Measurements from ENCODE around the gene THOC7.

THOC7 gene

DNA sequence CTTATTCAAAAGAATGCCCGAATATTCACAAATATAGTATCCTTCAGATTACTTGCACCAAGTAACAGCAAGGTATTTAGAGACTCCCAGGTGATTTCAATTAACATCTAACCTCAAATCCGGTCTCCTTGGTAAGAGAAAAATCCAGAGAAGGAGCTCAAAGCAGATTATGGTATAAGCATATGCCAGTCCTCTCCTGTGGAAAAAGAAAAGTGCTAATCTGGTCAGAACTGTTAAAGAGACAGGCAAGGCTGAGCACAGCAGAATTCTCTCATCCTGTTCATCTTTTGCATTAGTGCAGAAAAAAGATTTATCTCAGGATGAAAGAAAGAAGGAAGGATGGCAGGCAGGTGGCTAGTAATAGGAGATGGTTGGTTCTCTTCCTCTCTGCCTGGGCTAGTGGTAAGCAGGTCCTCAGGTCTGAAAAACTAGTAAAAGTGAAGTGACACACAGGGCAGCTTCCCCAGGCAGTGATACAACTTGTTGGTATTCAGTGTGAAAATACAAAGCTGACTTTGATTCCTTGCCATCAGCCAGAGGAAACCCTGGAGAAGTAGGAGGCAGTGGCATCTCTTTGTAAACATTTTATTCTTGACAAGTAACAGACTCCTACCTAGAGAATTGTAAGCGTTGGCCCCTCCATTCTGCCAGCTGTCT, 14.3 kb upstream of the THOC7 start:
- DNase-seq, result no peak

DNA sequence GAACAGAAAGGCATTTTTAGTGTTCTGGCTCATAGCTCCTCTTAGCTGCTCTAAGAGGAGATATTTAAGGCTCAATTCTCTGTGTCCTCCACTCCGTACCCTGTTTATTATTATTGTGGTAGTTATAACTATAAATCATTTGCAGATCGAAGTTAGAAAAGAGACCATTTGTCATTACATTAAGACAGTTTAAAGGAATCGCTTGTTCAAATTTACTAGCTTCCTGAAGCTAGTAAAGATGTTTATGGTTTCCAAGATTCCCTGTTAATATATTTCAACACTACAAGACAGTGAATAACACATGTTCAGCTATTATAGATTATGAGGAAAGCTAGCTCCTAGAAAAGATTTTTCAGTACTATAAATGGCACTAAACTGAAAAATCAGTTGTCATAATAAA, 12.7 kb upstream of the THOC7 start:
- DNase-seq, result no peak

DNA sequence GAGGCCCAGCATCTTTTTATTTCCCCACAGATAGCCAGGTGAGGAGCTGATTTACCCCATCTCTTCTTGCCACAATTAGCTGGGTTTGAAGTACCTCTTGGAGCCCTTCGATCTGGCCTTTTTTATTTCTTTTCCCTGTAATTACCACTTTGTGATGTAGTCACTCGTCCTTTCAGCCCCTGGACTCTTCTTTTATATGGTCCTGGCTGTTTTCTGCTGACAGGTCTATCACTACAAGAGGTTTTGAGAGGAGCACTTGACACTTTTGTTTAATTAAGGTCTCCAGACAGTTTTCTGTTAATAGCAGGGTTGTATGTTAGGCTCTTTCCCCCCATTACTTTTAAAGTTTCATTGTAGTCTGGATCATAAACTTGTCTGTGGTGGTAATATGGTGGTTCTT, 11.9 kb upstream of the THOC7 start:
- peak; percentile 75 for DNase-seq

DNA sequence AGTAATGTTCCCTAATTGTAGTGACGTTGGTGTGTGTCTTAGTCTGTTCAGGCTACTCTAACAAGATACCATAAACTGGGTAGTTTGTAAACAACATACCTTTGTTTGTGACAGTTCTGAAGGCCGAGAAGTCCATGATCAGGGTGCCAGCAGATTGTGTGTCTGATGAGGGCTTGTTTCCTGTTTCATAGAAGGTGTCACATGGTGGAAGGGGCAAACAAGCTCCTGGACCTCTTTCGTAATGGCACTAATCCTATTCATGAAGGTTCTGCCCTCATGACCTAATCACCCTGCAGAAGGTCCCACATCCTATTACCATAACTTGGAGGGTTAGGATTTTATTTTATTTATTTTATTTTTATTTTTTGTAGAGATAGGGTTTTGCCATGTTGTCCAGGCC, 11.2 kb upstream of the THOC7 start:
- DNase-seq, result no peak

DNA sequence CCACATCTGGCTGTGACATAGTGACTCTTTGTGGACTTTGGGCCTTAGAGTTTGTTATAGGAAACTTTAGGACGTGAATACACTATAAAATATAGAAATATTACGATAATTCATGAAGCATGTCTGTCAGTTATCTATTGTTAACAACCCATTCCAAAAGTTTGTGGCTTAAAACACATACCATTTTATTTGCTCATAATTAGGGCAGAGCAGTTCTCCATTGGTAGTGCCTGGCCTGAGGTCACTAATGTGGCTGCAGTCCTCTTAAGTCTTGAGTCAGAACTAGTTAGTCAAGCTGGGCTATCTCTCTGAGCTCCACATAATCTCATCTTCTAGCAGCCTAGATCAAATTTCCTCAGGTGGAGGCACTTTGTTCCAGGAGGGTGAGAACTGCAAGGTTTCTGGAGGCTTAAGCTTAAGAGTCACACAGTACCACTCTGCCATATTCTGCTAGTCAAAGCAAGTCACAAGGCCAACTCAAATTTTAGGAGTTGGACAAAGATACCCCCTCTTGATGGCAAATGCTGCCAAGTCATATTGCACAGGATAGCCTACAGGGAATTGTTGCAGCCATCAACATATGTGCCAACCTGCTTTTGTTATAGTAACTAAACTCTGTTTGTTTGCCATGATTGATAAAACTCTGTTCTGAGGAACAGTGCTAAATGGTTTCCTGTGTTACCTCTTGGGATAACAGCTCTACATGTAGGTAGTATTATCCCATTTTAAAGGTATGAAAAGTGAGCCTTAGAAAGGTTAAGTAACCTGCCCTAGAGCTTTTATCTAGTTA, 8.7 kb upstream of the THOC7 start:
- peak; percentile 9 for DNase-seq

DNA sequence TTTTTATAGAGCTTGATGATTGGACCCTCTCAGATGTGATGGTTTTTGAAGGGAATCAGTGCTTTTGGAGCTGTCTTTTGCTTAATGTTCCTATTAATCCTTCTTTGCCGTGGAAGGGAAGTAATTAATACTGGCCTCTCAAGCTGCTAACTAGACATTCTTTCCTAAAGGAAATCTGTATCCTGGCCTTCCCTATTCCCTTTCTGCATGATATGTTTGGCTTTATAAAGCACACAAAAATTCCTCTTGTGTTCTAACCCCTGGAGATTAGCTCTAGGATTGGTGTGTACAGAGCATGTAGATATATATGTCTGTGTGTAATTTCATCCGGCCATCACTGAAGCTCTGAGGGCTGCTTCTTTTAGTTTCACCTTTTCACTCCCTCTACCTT, 7.0 kb upstream of the THOC7 start:
- peak; percentile 29 for DNase-seq

DNA sequence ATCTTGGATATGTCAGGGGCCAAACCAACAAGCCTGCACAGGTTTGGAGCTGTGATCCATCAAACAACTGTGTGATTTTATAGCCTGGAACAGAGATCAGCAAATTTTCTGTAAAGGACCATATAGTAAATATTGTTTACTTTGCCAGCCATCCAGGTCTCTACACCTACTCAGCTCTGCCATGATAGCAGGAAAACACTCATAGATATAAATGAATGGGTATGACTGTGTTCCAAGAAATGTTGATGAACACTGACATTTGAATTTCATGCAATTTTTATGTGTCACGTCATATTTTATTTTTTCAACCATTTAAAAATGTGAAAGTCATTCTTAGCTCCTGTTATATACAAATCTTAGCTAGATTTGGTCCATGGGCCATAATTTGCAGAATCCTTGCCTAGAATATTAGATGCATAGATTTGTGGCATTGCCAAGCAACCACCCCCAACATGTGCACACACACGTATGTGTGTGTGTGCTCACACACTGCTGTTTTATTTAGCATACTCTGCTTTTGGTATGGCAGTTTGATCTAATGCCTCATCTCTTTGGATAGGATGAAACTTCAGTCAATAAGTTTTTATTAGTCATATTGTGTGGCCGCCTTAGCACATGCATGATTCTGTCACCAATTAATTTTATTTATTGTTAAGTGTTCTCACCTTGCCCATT, 6.5 kb upstream of the THOC7 start:
- peak; percentile 20 for DNase-seq

DNA sequence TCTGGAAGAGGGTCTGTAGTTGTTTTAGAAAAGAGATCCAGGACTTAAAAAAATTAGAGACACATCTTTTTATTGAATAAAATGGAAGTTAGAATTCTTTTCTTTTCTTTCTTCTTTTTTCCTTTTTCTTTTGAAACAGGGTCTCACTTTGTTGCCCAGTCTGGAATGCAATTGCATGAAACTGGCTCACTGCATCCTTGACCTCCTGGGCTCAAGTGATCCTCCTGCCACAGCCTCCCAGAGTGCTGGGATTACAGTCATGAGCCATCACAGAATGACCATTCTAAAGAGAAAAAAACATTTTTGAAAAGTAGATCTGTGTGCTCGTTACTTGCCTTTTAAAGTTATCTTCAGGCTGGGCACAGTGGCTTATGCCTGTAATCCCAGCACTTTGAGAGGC, 3.6 kb upstream of the THOC7 start:
- no peak for DNase-seq

DNA sequence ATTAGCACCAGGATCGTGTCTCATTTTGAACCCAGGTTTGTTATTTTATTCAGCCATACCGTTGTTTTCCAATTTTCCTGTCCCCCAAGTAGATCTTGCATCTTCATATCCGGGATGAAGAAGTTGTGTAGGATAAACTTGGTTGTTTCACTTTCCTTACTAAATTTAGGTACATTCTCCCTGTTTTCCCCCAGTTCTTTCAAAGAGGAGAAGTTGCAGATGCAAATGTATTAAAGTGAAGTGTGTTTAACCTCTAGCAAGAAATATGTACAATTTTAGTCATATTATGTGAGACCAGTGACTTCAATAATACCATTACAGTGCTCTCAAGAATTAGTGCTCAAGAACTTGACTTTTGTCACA, 1.3 kb upstream of the THOC7 start:
- DNase-seq, result no peak

DNA sequence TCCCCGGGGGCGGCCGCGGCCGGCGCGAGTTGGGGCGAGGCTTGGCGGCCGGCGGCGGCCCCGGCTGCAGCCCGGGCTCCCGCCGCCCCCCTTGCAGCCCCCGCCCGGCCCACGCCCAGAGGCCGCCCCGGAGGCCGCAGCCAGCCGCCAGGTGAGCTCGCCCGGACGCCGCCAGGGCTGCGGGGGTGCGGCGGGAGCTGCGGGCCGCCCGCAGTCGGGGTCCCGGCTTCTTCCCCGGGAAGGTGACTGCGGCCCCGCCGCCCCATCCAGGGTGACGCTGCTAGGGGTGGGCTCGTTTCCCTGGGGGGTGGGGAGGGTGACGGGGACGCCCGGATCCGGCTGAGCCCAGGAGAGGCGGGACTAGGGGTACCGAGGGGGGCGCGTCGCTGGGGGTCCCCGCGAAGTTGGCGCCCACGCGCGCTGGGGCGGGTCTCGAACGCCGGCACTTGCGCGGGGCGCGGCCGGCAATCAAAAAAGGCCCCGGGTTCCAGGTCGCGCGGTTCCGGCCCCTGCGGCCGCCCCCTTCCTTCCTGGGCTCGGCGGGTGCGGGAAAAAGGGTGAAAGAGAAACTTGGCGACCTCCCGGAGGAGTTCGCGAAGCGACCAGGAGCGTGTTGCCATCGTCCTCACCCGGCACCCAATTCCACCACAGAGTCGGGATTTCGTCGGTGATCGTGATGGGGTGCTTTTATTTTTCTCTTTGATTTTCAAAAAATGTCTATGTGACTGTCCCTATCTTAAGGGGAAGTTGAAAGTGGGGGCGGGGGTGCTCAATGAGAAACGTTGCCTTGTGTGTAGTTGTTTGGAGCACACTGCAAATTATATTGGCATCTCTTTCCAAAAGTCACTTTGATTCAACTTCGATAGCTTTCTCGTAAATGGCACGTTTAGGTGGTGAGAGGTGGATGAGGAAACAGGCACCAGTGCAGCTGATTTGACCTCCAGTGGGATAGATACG, 681 bp upstream of the THOC7 start:
- DNase-seq, result peak; percentile 68

DNA sequence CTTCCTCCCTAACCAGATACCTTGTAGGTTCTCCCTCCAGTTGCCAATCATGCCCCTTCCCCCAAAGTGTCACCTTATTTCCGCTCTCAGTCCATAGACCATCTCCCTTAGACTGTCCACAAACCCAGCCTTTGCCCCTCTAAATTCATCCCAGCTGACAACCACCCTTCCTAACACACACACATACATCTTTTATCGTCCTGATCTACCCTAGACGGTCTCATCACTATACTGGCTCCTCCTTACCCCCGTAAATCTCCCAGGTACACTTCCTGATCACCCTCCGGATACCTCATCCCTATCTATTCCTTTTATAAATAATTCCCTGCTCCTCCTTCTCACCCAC, 828 bp downstream of the THOC7 start:
- DNase-seq, result no peak

DNA sequence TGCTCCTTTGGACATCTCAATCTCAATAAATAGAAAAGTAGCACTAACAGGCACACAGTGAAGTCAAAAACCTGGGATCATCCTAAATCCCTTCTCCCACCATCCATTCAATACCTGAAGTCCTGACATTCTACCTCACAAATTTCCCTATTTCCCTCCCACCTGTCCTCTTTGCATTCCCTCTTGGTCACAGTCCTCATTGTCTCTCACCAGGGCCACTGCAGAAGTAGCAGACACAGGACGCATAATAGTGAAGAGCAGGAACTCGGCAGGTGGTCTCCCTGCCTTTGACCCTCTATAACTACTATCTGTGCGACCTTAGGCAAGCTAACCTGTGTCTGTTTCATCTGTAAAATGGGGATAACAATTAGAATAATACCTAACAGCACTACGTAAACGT, 2.3 kb downstream of the THOC7 start:
- peak; percentile 4 for DNase-seq

DNA sequence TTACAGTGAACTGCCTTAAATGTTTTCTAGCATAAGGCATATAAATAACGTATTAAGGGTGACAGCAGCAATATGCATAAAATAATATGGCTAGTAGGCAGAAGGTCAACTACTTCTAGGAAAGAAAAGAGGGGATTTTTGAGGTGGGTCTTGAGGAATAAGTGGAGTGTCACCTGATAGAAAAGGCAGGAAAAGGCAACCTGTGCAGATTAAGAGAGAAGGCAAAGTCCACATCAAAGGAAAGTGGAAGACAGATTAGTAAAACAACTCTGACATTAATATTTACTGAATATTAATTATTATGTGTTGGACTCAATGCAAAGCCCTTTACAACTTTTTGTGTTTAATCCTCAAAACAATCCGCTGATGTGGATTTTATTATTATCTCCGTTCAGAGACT, 2.8 kb downstream of the THOC7 start:
- DNase-seq, result no peak

DNA sequence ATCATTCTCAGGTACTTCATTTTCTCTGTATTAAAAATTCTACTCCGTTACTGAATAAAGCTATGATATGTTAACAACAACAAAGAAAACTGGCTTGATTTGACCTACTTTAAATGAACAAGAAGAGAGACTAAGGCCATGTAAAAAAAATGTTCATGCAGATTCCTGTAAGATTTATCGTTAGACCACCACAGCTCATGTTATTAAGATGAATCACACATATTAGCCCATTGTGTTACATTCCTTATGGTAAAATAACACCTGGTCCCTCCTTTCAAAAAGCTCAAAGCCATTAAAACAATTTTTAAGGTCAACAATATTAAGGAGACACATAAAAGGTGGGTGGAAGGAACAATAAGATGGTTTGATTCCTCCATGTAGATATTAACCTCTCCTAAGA, 6.3 kb downstream of the THOC7 start:
- peak; percentile 10 for DNase-seq

DNA sequence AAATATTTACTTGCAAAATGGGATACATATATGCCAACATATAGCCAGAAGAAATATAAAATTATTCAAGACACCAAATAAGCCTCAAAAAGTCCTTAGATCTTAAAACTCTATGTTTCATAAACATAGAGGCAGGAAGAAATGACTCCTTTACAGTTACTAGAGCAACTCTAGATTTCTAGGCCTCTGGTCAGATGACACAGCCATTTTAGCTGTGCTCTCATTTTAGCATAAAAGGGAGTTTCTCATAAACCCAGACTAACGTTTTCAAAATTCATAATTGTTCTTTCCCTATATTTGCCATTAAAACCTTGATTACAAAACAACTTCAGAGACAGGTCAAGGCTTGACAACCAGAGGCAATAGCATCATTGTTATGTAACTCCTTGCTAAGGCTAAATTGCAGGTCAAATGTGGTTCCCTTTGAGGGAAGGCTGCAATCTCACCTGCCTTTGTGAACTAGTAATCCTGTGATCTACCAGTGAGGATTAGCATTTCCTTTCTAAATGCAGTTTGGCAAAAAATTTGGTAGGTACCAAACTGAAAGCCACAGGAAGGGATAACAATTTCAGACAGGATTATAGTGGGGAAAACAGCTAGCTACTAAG, 8.2 kb downstream of the THOC7 start:
- peak; percentile 47 for DNase-seq

DNA sequence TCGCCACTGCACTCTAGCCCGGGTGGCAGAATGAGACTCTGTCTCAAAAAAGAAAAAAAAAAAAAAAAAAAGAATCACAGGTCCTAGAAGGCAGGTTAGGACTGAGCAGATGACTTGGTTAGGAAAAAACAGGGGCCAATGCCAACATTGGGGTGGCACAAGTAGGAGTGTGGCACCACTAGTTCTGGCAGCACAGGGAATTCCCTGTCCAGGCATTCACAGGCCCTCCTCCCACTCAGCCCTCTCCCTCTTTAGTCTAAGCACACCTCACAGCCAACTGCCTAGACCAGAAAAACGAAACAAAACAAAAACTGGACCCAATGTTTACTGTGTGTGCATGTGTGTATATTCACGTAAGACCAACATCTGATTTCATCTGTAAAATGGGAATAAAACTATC, 10.5 kb downstream of the THOC7 start:
- DNase-seq, result no peak

DNA sequence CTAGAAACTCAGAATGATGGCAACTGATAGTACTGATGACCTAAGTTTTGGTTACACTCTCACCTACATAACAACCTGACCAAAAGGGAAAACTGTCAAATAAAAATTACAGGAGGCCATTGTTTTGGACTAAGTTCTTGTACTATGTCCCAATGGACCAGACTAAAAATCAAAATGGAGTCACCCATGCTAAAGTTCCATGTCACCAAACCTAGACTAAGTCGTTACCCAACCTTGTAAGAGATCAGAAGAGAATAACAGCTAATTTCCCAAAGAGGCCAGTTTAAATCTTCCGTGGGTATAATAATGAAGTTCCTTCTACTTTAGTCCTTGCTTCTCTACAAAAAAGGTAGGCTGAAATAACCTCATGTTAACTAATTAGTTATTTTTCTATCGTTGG, 12.3 kb downstream of the THOC7 start:
- DNase-seq, result no peak

DNA sequence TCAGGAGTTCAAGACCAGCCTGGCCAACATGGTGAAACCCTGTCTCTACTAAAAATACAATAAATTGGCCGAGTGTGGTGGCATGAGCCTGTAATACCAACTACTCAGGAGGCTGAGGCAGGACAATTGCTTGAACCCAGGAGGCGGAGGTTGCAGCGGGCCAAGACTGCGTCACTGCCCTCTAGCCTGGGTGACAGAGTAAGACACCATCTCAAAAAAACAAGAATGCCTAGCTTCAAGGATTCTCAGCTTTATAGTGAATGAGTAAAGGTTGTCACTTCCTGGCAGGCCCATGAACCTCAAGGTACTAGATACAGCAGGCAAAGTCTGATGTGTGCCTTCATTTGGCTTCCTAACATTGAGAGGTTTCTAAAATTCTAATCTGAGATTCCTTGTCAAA, 14.4 kb downstream of the THOC7 start:
- no peak for DNase-seq

DNA sequence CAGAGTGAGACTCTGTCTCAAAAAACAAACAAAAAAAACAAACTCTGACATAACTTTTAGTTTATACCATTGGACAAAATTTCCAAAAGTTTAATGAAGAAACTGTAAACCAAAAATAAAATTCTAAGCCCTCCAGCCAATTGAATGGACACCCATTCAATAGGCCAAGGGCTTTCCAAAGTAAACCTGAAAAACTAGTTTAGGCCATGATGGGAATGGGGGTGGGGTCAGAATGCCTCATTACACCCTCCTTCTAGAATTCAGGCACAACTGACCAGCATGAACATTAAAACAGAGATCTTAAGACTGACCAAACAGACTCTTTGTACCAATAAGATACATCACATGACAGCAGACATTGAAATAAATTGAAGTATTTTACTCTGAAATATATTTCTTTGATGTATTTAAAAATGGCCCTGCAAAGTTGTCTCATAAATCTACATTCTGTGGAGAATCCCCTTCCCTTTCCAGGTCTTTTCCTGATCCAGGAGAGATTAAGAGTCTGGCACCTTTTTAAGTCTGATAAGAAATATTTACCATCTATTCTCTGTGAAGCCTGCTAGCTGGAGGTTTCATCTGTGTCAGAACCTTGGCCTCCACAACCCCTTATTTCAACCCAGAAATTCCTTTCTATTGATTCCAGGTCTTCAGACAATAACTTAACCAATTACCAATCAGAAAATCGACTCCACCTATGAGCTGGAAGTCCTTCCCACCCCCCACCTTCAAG, 15.7 kb downstream of the THOC7 start:
- no peak for DNase-seq

DNA sequence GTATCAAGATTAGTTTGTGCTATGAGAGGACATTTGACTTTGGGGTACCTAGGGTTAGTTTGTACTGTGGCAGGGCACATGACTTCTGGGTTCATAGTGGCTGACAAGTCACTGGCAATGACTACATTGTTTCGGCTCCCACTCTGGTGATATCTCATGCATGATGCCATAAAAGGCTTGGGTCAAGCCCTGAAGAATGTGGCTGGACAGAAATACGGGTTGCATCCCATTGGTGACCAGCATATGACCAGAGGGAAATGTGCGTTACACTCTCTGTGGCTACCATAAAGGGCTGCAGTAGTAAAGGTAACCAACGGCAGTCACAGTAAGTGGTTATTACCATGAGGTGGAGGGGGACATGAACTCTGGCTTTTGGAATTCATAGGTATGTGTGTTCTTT, 18.4 kb downstream of the THOC7 start:
- no peak for DNase-seq

DNA sequence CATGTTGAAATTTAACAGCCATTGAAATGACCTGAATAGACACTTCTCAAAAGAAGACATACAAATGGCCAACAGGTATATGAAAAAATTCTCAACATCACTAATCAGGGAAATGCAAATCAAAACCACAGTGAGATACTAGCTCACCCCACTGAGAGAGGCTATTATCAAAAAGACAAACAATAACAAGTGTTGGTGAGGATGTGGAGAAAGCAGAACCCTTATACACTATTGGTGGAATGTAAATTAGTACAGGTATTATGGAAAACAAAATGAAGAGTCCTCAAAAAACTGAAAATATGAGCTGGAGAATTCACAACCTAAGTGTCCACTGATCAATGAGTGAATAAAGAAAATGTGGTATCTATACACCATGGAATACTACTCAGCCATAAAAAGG, 21.5 kb downstream of the THOC7 start:
- DNase-seq, result no peak

DNA sequence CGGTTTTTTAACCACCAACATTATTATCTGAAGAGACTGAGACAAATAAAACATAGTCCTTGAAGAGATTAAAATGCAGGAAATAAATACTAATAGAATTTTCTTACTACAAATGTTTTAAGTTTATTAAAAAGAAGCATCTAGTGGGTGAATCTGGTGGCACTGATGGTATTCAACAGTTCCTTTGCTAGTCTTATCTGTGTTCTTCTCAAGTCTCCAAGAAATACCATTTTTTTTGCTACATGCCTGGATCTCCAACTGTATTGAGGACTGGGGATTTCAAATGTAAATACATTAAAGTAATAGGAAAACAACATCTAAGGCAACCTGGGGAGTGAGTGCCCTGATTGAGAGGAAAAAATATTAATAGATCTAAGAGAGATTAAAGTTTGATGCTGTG, 21.9 kb downstream of the THOC7 start:
- no peak for DNase-seq
